Measurements from ENCODE around the gene SSR3. TPM values are rescaled to one million over a fixed set of nuclear protein-coding genes. Genes with fewer than 3 reads are reported as not detected.

Gene SSR3
- polyA plus RNA-seq, 2 donors, result 53.7 to 73.2 TPM

- H3K9me3 ChIP-seq (ENCODE audit: control insufficient read depth in 2 of 2, insufficient read depth in 1 of 2, low read depth in 1 of 2, low read length in 1 of 2), result no peaks in the 10 kb centered on the region
Measured at GRCh38 chr3:156554515-156554841, 439 bp downstream of the SSR3 start.

DNA sequence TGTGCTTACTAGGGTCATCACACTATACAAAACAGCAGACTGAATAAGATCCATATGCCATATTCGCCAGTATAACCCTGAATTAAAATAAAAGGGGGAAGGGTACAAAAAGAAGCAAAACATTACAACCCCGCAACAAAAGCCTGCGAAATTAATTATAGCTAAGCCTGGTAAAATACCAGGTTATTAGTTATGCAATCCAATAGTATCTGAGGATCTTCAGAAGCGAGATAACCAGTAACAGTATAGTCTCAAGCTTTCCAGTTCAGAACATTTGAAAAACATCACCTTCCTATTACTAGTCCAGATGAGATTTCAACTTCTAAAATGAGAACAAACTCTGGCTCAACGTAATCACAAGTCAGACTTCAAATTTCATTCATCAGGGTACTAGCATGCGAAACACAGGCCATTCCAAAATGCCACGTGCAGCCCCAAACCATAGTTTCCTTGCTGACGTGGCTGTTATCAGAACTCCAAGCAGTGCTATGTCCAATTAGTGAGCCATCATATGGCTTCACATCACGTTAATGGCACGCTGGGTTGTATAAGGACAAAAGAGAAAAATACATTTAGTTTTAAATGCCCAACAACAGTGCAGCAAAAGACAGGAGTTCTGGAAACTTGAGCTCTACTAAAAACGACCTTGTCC, 1.1 kb downstream of the SSR3 start:
- Histone ChIP-seq H3K4me1 (ENCODE audit: control insufficient read depth in 2 of 2, insufficient read depth in 2 of 2, low read length in 1 of 2) (no peaks in the 10 kb centered on the region), H3K4me3 (ENCODE audit: low read depth in 1 of 2, low read length in 2 of 2) (peak overlapping the region; percentile 84), H3K9me3 (ENCODE audit: control insufficient read depth in 2 of 2, insufficient read depth in 1 of 2, low read depth in 1 of 2, low read length in 1 of 2) (no peaks in the 10 kb centered on the region), H3K27me3 (ENCODE audit: control insufficient read depth in 1 of 2, insufficient read depth in 2 of 2, low read length in 2 of 2) (no peaks in the 10 kb centered on the region), H3K27ac (ENCODE audit: low read depth in 2 of 2, low read length in 1 of 2) (no peak overlapping the region), H3K36me3 (ENCODE audit: control insufficient read depth in 2 of 2, insufficient read depth in 2 of 2, low read length in 1 of 2) (no peaks in the 10 kb centered on the region)
- WGBS, 2 donors, result 27 to 30% methylated on average over 11 of the region's 11 CpGs

More at GRCh38 chr3:156554515-156554841, 439 bp downstream of the SSR3 start:
- no peaks in the 10 kb centered on the region for H3K27me3 ChIP-seq (ENCODE audit: control insufficient read depth in 1 of 2, insufficient read depth in 2 of 2, low read length in 2 of 2)
- no peaks in the 10 kb centered on the region for H3K36me3 ChIP-seq (ENCODE audit: control insufficient read depth in 2 of 2, insufficient read depth in 2 of 2, low read length in 1 of 2)
- H3K4me3 ChIP-seq (ENCODE audit: low read depth in 1 of 2, low read length in 2 of 2), result peak overlapping the region; percentile 84
- WGBS, 2 donors, result 0 to 1% methylated on average over 11 of the region's 11 CpGs
- H3K27ac ChIP-seq (ENCODE audit: low read depth in 2 of 2, low read length in 1 of 2), result peak overlapping the region; percentile 78 to 89
- H3K4me1 ChIP-seq (ENCODE audit: control insufficient read depth in 2 of 2, insufficient read depth in 2 of 2, low read length in 1 of 2), result no peaks in the 10 kb centered on the region

GRCh38 chr3:156552973-156553372, 1.9 kb downstream of the SSR3 start:
- 77 to 80% methylated on average over 2 of the region's 2 CpGs for WGBS, 2 donors
- Histone ChIP-seq H3K4me3 (ENCODE audit: low read depth in 1 of 2, low read length in 2 of 2) (peak overlapping the region in 1 of 2 donors; percentile 84), H3K36me3 (ENCODE audit: control insufficient read depth in 2 of 2, insufficient read depth in 2 of 2, low read length in 1 of 2) (peaks cover 0 to 2% of the 10 kb centered on the region in 2 donors), H3K4me1 (ENCODE audit: control insufficient read depth in 2 of 2, insufficient read depth in 2 of 2, low read length in 1 of 2) (no peaks in the 10 kb centered on the region), H3K27me3 (ENCODE audit: control insufficient read depth in 1 of 2, insufficient read depth in 2 of 2, low read length in 2 of 2) (no peaks in the 10 kb centered on the region), H3K27ac (ENCODE audit: low read depth in 2 of 2, low read length in 1 of 2) (no peak overlapping the region), H3K9me3 (ENCODE audit: control insufficient read depth in 2 of 2, insufficient read depth in 1 of 2, low read depth in 1 of 2, low read length in 1 of 2) (no peaks in the 10 kb centered on the region)

- WGBS, 2 donors, result 81% methylated on average over 4 of the region's 4 CpGs
- no peaks in the 10 kb centered on the region for H3K4me1 ChIP-seq (ENCODE audit: control insufficient read depth in 2 of 2, insufficient read depth in 2 of 2, low read length in 1 of 2)
- no peak overlapping the region for H3K4me3 ChIP-seq (ENCODE audit: low read depth in 1 of 2, low read length in 2 of 2)
- H3K27me3 ChIP-seq (ENCODE audit: control insufficient read depth in 1 of 2, insufficient read depth in 2 of 2, low read length in 2 of 2), result no peaks in the 10 kb centered on the region
- H3K9me3 ChIP-seq (ENCODE audit: control insufficient read depth in 2 of 2, insufficient read depth in 1 of 2, low read depth in 1 of 2, low read length in 1 of 2), result no peaks in the 10 kb centered on the region
- no peak overlapping the region for H3K27ac ChIP-seq (ENCODE audit: low read depth in 2 of 2, low read length in 1 of 2)
- H3K36me3 ChIP-seq (ENCODE audit: control insufficient read depth in 2 of 2, insufficient read depth in 2 of 2, low read length in 1 of 2), result peaks cover 0 to 2% of the 10 kb centered on the region in 2 donors
Measured at GRCh38 chr3:156551746-156552145, 3.2 kb downstream of the SSR3 start.

GRCh38 chr3:156551261-156551660, 3.7 kb downstream of the SSR3 start:
- Histone ChIP-seq H3K4me1 (ENCODE audit: control insufficient read depth in 2 of 2, insufficient read depth in 2 of 2, low read length in 1 of 2) (no peaks in the 10 kb centered on the region), H3K27ac (ENCODE audit: low read depth in 2 of 2, low read length in 1 of 2) (no peak overlapping the region), H3K27me3 (ENCODE audit: control insufficient read depth in 1 of 2, insufficient read depth in 2 of 2, low read length in 2 of 2) (no peaks in the 10 kb centered on the region), H3K4me3 (ENCODE audit: low read depth in 1 of 2, low read length in 2 of 2) (no peak overlapping the region), H3K9me3 (ENCODE audit: control insufficient read depth in 2 of 2, insufficient read depth in 1 of 2, low read depth in 1 of 2, low read length in 1 of 2) (no peaks in the 10 kb centered on the region), H3K36me3 (ENCODE audit: control insufficient read depth in 2 of 2, insufficient read depth in 2 of 2, low read length in 1 of 2) (peaks cover 0 to 2% of the 10 kb centered on the region in 2 donors)
- WGBS, 2 donors, result 73 to 85% methylated on average over 4 of the region's 4 CpGs

GRCh38 chr3:156548902-156549301, 6.0 kb downstream of the SSR3 start:
- H3K4me3 ChIP-seq (ENCODE audit: low read depth in 1 of 2, low read length in 2 of 2), result no peak overlapping the region
- no peaks in the 10 kb centered on the region for H3K27me3 ChIP-seq (ENCODE audit: control insufficient read depth in 1 of 2, insufficient read depth in 2 of 2, low read length in 2 of 2)
- no peak overlapping the region for H3K27ac ChIP-seq (ENCODE audit: low read depth in 2 of 2, low read length in 1 of 2)
- no peaks in the 10 kb centered on the region for H3K9me3 ChIP-seq (ENCODE audit: control insufficient read depth in 2 of 2, insufficient read depth in 1 of 2, low read depth in 1 of 2, low read length in 1 of 2)
- WGBS, 2 donors, result 74 to 77% methylated on average over 6 of the region's 6 CpGs
- H3K36me3 ChIP-seq (ENCODE audit: control insufficient read depth in 2 of 2, insufficient read depth in 2 of 2, low read length in 1 of 2), result peaks cover 0 to 2% of the 10 kb centered on the region in 2 donors
- H3K4me1 ChIP-seq (ENCODE audit: control insufficient read depth in 2 of 2, insufficient read depth in 2 of 2, low read length in 1 of 2), result no peaks in the 10 kb centered on the region

DNA sequence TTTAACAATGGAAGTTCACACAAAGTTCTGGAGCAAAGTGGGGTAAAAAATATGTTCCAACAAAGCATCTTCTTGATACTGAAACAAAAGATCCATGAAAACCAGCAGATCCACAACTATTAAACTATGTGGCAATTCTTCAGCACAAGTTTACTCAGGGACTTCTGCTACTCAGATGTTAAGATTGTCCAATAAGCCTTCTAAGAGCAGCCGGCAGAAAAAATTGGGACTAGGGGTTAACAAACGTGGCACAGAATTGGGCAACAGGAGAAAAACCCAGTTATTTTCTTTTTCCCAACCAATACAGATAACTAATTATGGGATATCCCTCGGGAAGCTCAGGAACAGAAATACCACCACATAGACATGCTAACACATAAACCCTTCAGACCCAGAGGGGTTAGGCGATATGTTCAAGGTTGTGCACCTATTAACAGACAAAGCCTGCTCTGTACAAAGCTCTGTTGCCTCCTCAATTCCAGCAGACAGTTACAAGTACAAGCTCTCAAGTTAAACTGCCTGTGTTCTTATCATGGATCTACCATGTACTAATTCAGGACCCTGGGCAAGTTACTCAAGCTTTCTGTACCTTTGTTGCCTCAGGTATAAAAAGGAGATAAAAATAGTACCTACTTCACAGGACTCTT, 6.8 kb downstream of the SSR3 start:
- WGBS, 2 donors, result 65 to 84% methylated on average over 4 of the region's 4 CpGs
- Histone ChIP-seq H3K27ac (ENCODE audit: low read depth in 2 of 2, low read length in 1 of 2) (no peak overlapping the region), H3K4me1 (ENCODE audit: control insufficient read depth in 2 of 2, insufficient read depth in 2 of 2, low read length in 1 of 2) (no peaks in the 10 kb centered on the region), H3K36me3 (ENCODE audit: control insufficient read depth in 2 of 2, insufficient read depth in 2 of 2, low read length in 1 of 2) (peaks cover 0 to 2% of the 10 kb centered on the region in 2 donors), H3K27me3 (ENCODE audit: control insufficient read depth in 1 of 2, insufficient read depth in 2 of 2, low read length in 2 of 2) (no peaks in the 10 kb centered on the region), H3K9me3 (ENCODE audit: control insufficient read depth in 2 of 2, insufficient read depth in 1 of 2, low read depth in 1 of 2, low read length in 1 of 2) (no peaks in the 10 kb centered on the region), H3K4me3 (ENCODE audit: low read depth in 1 of 2, low read length in 2 of 2) (no peak overlapping the region)

- Histone ChIP-seq H3K4me3 (ENCODE audit: low read depth in 1 of 2, low read length in 2 of 2) (no peak overlapping the region), H3K27ac (ENCODE audit: low read depth in 2 of 2, low read length in 1 of 2) (no peak overlapping the region), H3K27me3 (ENCODE audit: control insufficient read depth in 1 of 2, insufficient read depth in 2 of 2, low read length in 2 of 2) (no peaks in the 10 kb centered on the region), H3K4me1 (ENCODE audit: control insufficient read depth in 2 of 2, insufficient read depth in 2 of 2, low read length in 1 of 2) (no peaks in the 10 kb centered on the region), H3K9me3 (ENCODE audit: control insufficient read depth in 2 of 2, insufficient read depth in 1 of 2, low read depth in 1 of 2, low read length in 1 of 2) (no peaks in the 10 kb centered on the region), H3K36me3 (ENCODE audit: control insufficient read depth in 2 of 2, insufficient read depth in 2 of 2, low read length in 1 of 2) (peaks cover 2 to 4% of the 10 kb centered on the region in 2 donors)
- 47 to 53% methylated on average over 2 of the region's 2 CpGs for WGBS, 2 donors
Measured at GRCh38 chr3:156547637-156548036, 7.3 kb downstream of the SSR3 start.

GRCh38 chr3:156543043-156543555, 11.8 kb downstream of the SSR3 start:
- no peak overlapping the region for H3K27ac ChIP-seq (ENCODE audit: low read depth in 2 of 2, low read length in 1 of 2)

More at GRCh38 chr3:156543043-156543555, 11.8 kb downstream of the SSR3 start:
- Histone ChIP-seq H3K9me3 (ENCODE audit: control insufficient read depth in 2 of 2, insufficient read depth in 1 of 2, low read depth in 1 of 2, low read length in 1 of 2) (no peaks in the 10 kb centered on the region), H3K4me3 (ENCODE audit: low read depth in 1 of 2, low read length in 2 of 2) (no peak overlapping the region), H3K27me3 (ENCODE audit: control insufficient read depth in 1 of 2, insufficient read depth in 2 of 2, low read length in 2 of 2) (no peaks in the 10 kb centered on the region), H3K4me1 (ENCODE audit: control insufficient read depth in 2 of 2, insufficient read depth in 2 of 2, low read length in 1 of 2) (no peaks in the 10 kb centered on the region), H3K36me3 (ENCODE audit: control insufficient read depth in 2 of 2, insufficient read depth in 2 of 2, low read length in 1 of 2) (peaks cover 2% of the 10 kb centered on the region in 2 donors)
- 82 to 86% methylated on average over 2 of the region's 2 CpGs for WGBS, 2 donors
